Natural killer cell (primary cell): ENCODE data around the gene INSRR. TPM values are rescaled to one million over a fixed set of nuclear protein-coding genes. Genes with fewer than 3 reads are reported as not detected.
A peak's percentile ranks its signal among the peaks of the same experiment; 100 is the strongest.

Experiments
- ATAC-seq, 3 donors: fragments of 150-1000 bp in 2 of 3; fragments of 200-7000 bp in 1 of 3; cut with Tn5 transposase; 1 replicate in 1 of 3; 2 replicates in 2 of 3; pipeline ENCODE4 v1.10.0; 2021; ENCODE audit warnings: mild to moderate bottlenecking in 2 of 3, moderate library complexity in 2 of 3
- DNase-seq, 2 donors: peaks; one replicate each; pipeline versions ENCODE4 v3.0.0 to v3.0.0-alpha.2; 2013 to 2021; ENCODE audit warnings: mixed read lengths in 1 of 2
- H3K27ac ChIP-seq: one replicate; pipeline ENCODE4 v1.5.1; 2013; ENCODE audit warnings: mild to moderate bottlenecking, low read length
- H3K27me3 ChIP-seq: one replicate; pipeline ENCODE4 v1.6.1; 2013; ENCODE audit warnings: low read length; ENCODE audit not compliant: control insufficient read depth, insufficient read depth
- H3K36me3 ChIP-seq: one replicate; pipeline ENCODE4 v1.6.1; 2013; ENCODE audit warnings: low read length; ENCODE audit not compliant: control insufficient read depth, insufficient read depth
- H3K4me1 ChIP-seq: one replicate; pipeline ENCODE4 v1.6.1; 2013; ENCODE audit warnings: low read length; ENCODE audit not compliant: control insufficient read depth, insufficient read depth
- H3K4me3 ChIP-seq: one replicate; pipeline ENCODE4 v1.5.1; 2013; ENCODE audit warnings: low read length
- H3K9me3 ChIP-seq: one replicate; pipeline ENCODE4 v1.6.1; 2013; ENCODE audit warnings: low read length; ENCODE audit not compliant: control insufficient read depth, insufficient read depth
- H3K27ac Mint-ChIP-seq, 2 donors: one replicate each; pipeline ENCODE4 v1.8.0; 2022; ENCODE audit warnings: mild to moderate bottlenecking in 2 of 2, mixed read lengths in 2 of 2, moderate library complexity in 1 of 2
- H3K27me3 Mint-ChIP-seq, 2 donors: one replicate each; pipeline ENCODE4 v1.8.0; 2022; ENCODE audit warnings: low read depth in 2 of 2, mixed read lengths in 2 of 2
- H3K36me3 Mint-ChIP-seq: one replicate; pipeline ENCODE4 v1.8.0; 2022; ENCODE audit warnings: mixed read lengths
- H3K4me1 Mint-ChIP-seq, 2 donors: one replicate each; pipeline ENCODE4 v1.8.0; 2022; ENCODE audit warnings: mixed read lengths in 2 of 2
- H3K4me3 Mint-ChIP-seq: one replicate; pipeline ENCODE4 v1.8.0; 2022; ENCODE audit warnings: mild to moderate bottlenecking, moderate library complexity, mixed read lengths
- H3K9me3 Mint-ChIP-seq, 2 donors: one replicate each; pipeline ENCODE4 v1.8.0; 2022; ENCODE audit warnings: mixed read lengths in 2 of 2
- WGBS: methylation state at CpG from one replicate; pipeline ENCODE4 v1.1.7; 2013; ENCODE audit warnings: missing lambda C conversion rate; ENCODE audit not compliant: insufficient coverage; 5-methylcytosine and 5-hydroxymethylcytosine counted together
- intact Hi-C: fragments of 100-400 bp; cut with micrococcal nuclease; formaldehyde crosslinking; loops from one replicate; pipeline ENCODE4 v1.14.2; 2022
- total RNA-seq, 4 donors: library from RNA; stranded (reverse); fragments of 120-200 nt in 1 of 4; gene quantifications; one replicate each; pipeline versions ENCODE4 v1.2.3 to v1.2.4, GENCODE V29; 2013 to 2022
- TF ChIP-seq, protein P1 (sequence below): fragments of 200-600 bp; IDR thresholded peaks from one replicate; pipeline ENCODE4 v1.8.0; 2022; ENCODE audit warnings: antibody characterized with exemption

Gene INSRR
- under 1 TPM; 0.10 to 0.18 (median 0.14) TPM for total RNA-seq
- total RNA-seq (2013), result 0.02 TPM

DNA sequence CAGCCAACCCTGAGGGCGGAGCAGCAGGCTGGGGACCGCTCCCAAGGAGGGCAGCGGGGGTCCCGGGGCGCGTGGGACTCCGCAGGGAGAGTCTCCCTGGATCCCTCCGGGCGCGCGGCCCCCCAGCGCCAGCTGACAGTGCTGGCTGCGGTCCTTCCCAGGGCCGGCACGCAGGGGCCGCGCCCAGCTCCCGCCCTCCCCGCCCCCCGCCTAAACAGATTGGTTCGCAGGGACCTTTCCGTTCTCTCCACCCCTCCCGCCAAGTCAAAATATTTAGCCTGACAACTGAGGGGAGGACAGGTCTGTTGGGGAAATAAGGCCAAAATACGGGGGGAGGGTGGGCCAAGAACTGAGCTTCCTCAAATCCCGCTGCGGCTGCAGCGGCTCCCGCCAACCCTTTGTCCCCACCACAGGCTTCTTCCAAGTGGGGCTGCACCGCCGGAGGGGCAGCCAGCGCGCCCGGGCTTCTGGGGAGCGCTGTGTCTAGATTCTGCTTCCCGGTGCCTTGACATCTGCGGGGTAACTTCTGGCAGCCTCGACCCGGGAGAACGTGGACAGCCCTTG lies at the start of gene INSRR:
INSRR (minus strand) TSS at position 159 of the 564 bp plus-strand sequence. CDS start 496 bp downstream, outside the sequence.
- Mint-ChIP-seq H3K27ac (peak within 1 kb of the TSS in 1 of 2 donors; percentile 78), H3K36me3 (no peaks in the 10 kb centered on the region), H3K4me1 (peaks cover 12 to 31% of the 10 kb centered on the region in 2 donors), H3K9me3 (no peaks in the 10 kb centered on the region), H3K4me3 (peak within 1 kb of the TSS; percentile 84), H3K27me3 (peaks cover 46 to 47% of the 10 kb centered on the region in 2 donors)
- H3K4me1 ChIP-seq, result peaks cover 25% of the 10 kb centered on the region
- H3K27me3 ChIP-seq, result peaks cover 39% of the 10 kb centered on the region
- TF ChIP-seq, protein P1, sequence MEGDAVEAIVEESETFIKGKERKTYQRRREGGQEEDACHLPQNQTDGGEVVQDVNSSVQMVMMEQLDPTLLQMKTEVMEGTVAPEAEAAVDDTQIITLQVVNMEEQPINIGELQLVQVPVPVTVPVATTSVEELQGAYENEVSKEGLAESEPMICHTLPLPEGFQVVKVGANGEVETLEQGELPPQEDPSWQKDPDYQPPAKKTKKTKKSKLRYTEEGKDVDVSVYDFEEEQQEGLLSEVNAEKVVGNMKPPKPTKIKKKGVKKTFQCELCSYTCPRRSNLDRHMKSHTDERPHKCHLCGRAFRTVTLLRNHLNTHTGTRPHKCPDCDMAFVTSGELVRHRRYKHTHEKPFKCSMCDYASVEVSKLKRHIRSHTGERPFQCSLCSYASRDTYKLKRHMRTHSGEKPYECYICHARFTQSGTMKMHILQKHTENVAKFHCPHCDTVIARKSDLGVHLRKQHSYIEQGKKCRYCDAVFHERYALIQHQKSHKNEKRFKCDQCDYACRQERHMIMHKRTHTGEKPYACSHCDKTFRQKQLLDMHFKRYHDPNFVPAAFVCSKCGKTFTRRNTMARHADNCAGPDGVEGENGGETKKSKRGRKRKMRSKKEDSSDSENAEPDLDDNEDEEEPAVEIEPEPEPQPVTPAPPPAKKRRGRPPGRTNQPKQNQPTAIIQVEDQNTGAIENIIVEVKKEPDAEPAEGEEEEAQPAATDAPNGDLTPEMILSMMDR, result no peak
- H3K4me3 ChIP-seq, result peak within 1 kb of the TSS; percentile 8
- no peak for DNase-seq
- WGBS, result 13% methylated on average over 34 of the region's 39 CpGs
- H3K36me3 ChIP-seq, result no peaks in the 10 kb centered on the region
- H3K9me3 ChIP-seq, result no peaks in the 10 kb centered on the region
- intact Hi-C loops, result loop anchor here (1.0 kb wide), 1 partner anchor 43 kb away; the partner anchor contains the start of gene SH2D2A
- ATAC-seq, result peak in 2 of 3 donors; percentile 2 to 5
- no peak within 1 kb of the TSS for H3K27ac ChIP-seq

DNA sequence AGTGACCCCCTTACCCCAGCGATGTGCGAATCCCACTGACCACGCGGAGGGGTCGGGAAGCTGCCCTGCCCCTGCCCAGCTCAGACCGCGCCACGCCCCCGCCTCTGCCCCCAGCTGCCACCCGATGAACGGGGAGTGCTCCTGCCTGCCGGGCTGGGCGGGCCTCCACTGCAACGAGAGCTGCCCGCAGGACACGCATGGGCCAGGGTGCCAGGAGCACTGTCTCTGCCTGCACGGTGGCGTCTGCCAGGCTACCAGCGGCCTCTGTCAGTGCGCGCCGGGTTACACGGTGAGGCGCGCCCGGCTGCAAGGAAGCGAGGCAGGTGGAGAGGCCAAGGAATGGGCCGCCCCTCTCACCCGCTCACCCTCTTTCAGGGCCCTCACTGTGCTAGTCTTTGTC lies 49.6 kb upstream of the INSRR start:
- Histone ChIP-seq H3K36me3 (no peaks in the 10 kb centered on the region), H3K4me1 (peaks cover 3% of the 10 kb centered on the region), H3K27me3 (no peaks in the 10 kb centered on the region), H3K9me3 (no peaks in the 10 kb centered on the region), H3K4me3 (no peak overlapping the region), H3K27ac (no peak overlapping the region)
- intact Hi-C loops, result no loop called here
- no peaks in the 10 kb centered on the region for H3K9me3 Mint-ChIP-seq
- H3K4me1 Mint-ChIP-seq, result peaks cover 0 to 3% of the 10 kb centered on the region in 2 donors
- H3K4me3 Mint-ChIP-seq, result no peak overlapping the region
- no peak for DNase-seq
- H3K27ac Mint-ChIP-seq, result no peak overlapping the region
- peaks cover 0 to 7% of the 10 kb centered on the region in 2 donors for H3K27me3 Mint-ChIP-seq
- WGBS, result 91% methylated on average over 29 of the region's 29 CpGs
- TF ChIP-seq, protein P1, result no peak
- no peak for ATAC-seq
- no peaks in the 10 kb centered on the region for H3K36me3 Mint-ChIP-seq

DNA sequence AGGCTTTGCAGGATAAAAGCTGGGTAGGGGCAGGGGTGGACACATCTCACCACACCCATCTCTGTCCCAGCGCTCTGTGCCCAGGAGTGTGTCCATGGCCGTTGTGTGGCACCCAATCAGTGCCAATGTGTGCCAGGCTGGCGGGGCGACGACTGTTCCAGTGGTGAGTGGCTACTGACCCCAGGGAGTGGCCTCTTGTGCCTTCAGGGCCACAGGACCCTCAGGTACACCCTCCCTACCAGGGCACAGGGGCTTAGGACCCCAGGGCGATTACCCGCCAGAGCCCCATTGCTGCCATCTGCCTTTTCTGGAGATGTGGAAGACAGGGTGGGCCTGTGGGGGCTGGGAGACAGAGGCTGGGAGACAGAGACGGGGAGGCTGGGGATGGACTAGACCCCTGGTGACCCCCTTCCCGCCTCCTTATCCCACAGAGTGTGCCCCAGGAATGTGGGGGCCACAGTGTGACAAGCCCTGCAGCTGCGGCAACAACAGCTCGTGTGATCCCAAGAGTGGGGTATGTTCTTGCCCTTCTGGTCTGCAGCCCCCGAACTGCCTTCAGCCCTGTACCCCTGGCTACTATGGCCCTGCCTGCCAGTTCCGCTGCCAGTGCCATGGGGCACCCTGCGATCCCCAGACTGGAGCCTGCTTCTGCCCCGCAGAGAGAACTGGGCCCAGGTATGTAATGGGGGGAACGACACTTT lies 47.4 kb upstream of the INSRR start:
- Histone ChIP-seq H3K4me1 (peaks cover 3% of the 10 kb centered on the region), H3K27ac (no peak overlapping the region), H3K36me3 (no peaks in the 10 kb centered on the region), H3K9me3 (no peaks in the 10 kb centered on the region), H3K4me3 (no peak overlapping the region), H3K27me3 (no peaks in the 10 kb centered on the region)
- Mint-ChIP-seq H3K27ac (no peak overlapping the region), H3K4me3 (no peak overlapping the region), H3K27me3 (peaks cover 0 to 7% of the 10 kb centered on the region in 2 donors), H3K9me3 (no peaks in the 10 kb centered on the region), H3K36me3 (no peaks in the 10 kb centered on the region), H3K4me1 (peaks cover 0 to 3% of the 10 kb centered on the region in 2 donors)
- DNase-seq (no peak), ATAC-seq (no peak)
- TF ChIP-seq, protein P1, result no peak
- 92% methylated on average over 14 of the region's 16 CpGs for WGBS
- intact Hi-C loops, result no loop called here
